T-helper 2 cell treated with Interferon-gamma antibody and Interleukin-4, amounts not matched to agents 100 ng/mL and 5 ng/mL, for 36 hours (primary cell): Measurements from ENCODE around the gene USP9X. TPM values are rescaled to one million over a fixed set of nuclear protein-coding genes. Genes with fewer than 3 reads are reported as not detected.
"Not testable (repeated sequence)": the region's sequence is repeated elsewhere in the genome, so short reads cannot be mapped to it uniquely, and the experiment has no call there.

Source experiments
- intact Hi-C: fragments of 100-400 bp; cut with micrococcal nuclease; formaldehyde crosslinking; loops from one replicate; pipeline ENCODE4 v1.15.1; 2023
- total RNA-seq: library from RNA; stranded (reverse); gene quantifications from 2 replicates; pipeline ENCODE4 v1.2.3, GENCODE V29; 2022

USP9X gene
- total RNA-seq, 1 donor from 2014 or later = 40.5 TPM

- intact Hi-C loops = no loop called here
Observed at GRCh38 chrX:41121766-41122165, 36.5 kb downstream of the USP9X start.

GRCh38 chrX:41122664-41123257, 37.5 kb downstream of the USP9X start:
- intact Hi-C loops = no loop called here

GRCh38 chrX:41127477-41128192, 42.4 kb downstream of the USP9X start:
- intact Hi-C loops = no loop called here

GRCh38 chrX:41128955-41129354, 43.7 kb downstream of the USP9X start:
- intact Hi-C loops = no loop called here

GRCh38 chrX:41131766-41132165, 46.5 kb downstream of the USP9X start:
- intact Hi-C loops = no loop called here

GRCh38 chrX:41133551-41133950, 48.3 kb downstream of the USP9X start:
- intact Hi-C loops = no loop called here

GRCh38 chrX:41137589-41137988, 52.3 kb downstream of the USP9X start:
- intact Hi-C loops = no loop called here

GRCh38 chrX:41142130-41142910, 57.1 kb downstream of the USP9X start:
- intact Hi-C loops = no loop called here

GRCh38 chrX:41144873-41145272, 59.6 kb downstream of the USP9X start:
- intact Hi-C loops = no loop called here

GRCh38 chrX:41145920-41146608, 60.8 kb downstream of the USP9X start:
- intact Hi-C loops = no loop called here

- intact Hi-C loops = no loop called here
Observed at GRCh38 chrX:41148553-41148952, 63.3 kb downstream of the USP9X start.

- intact Hi-C loops = no loop called here
Observed at GRCh38 chrX:41150043-41150442, 64.8 kb downstream of the USP9X start.

- intact Hi-C loops = not testable (repeated sequence)
Observed at GRCh38 chrX:41151726-41152125, 66.5 kb downstream of the USP9X start.

GRCh38 chrX:41152221-41152620, 67.0 kb downstream of the USP9X start:
- intact Hi-C loops = no loop called here

- intact Hi-C loops = no loop called here
Observed at GRCh38 chrX:41153448-41153847, 68.2 kb downstream of the USP9X start.

- intact Hi-C loops = no loop called here
Observed at GRCh38 chrX:41153957-41154356, 68.7 kb downstream of the USP9X start.

GRCh38 chrX:41164449-41164848, 79.2 kb downstream of the USP9X start:
- intact Hi-C loops = no loop called here

GRCh38 chrX:41167888-41168287, 82.6 kb downstream of the USP9X start:
- intact Hi-C loops = no loop called here

- intact Hi-C loops = no loop called here
Observed at GRCh38 chrX:41176263-41176662, 91.0 kb downstream of the USP9X start.

- intact Hi-C loops = no loop called here
Observed at GRCh38 chrX:41177297-41177696, 92.1 kb downstream of the USP9X start.

- intact Hi-C loops = no loop called here
Observed at GRCh38 chrX:41178201-41178600, 93.0 kb downstream of the USP9X start.
